Germinal center (tissue), 1 donor: ENCODE data around the gene UFSP2.
A peak's percentile ranks its signal among the peaks of the same experiment; 100 is the strongest.

Experiments used
- DNase-seq: peaks from one replicate; pipeline ENCODE4 v3.0.0; 2012; ENCODE audit warnings: mixed read lengths, low spot score

UFSP2 gene

DNA sequence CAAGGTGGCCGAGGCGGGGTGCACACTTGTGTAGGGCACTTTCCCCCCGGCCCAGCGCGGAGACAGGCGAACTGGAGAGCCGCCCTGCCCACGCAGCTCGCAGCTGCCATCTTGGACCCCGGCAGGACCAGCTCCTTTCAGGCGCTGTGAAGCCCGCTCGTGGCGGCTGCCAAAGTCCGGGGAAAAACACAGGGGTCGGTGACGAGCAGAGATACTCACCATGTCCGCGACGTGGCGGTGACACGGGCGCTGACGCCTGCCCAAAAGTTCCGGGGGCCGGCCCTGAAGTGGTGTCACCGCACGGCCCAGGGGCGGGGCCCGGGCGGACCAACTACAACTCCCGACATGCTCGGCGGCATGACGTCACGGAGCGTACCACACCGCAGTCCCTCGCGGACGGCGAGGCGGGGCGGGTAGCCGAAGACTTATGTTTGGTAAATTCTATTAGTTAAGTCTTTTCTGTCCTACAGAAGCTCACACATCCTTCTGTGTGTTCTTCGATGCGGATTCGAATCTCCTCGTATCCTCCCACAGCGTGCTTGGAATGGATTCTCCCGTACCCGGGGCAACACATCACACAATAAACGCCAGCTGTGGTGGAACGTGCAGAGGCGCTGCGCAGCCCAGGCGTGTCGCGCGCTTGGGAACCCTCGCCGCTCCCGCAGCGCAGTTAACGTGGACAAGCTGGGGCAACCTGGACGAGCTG lies at the start of gene UFSP2:
Gene UFSP2 (minus strand): TSS at position 318 of the 706 bp plus-strand sequence. CDS start 96 bp downstream, at position 222.
- DNase-seq: peak; percentile 88

GRCh38 chr4:185473247-185473646 lies 47.5 kb upstream of the UFSP2 start:
- DNase-seq: no peak

DNA sequence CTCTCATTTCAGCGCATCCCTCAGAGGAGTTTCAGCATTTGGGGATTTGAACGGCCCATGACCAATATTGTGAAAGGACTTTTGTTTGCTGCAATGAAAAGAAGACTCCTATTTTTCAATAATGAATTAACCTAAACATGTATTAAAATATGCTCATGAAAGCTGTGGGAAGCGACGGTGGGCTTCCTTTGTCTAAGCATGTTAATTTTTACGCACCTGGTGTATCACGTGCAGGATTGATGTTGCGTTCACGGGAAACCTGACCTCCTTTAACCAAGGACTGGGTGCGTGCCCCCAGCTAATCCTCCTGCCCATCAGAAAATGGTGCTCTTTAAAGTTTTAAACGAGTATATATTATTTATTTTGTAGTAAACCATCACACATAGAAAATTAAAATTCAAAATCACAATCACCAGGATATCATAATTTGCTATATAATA lies 46.4 kb upstream of the UFSP2 start:
- no peak for DNase-seq

GRCh38 chr4:185471235-185472102 lies 45.7 kb upstream of the UFSP2 start, which contains the start of gene CCDC110:
Gene CCDC110, minus strand, starts transcription at chr4:185471733. Its CDS starts 50 bp downstream, at chr4:185471683.
- peak; percentile 99 for DNase-seq

DNA sequence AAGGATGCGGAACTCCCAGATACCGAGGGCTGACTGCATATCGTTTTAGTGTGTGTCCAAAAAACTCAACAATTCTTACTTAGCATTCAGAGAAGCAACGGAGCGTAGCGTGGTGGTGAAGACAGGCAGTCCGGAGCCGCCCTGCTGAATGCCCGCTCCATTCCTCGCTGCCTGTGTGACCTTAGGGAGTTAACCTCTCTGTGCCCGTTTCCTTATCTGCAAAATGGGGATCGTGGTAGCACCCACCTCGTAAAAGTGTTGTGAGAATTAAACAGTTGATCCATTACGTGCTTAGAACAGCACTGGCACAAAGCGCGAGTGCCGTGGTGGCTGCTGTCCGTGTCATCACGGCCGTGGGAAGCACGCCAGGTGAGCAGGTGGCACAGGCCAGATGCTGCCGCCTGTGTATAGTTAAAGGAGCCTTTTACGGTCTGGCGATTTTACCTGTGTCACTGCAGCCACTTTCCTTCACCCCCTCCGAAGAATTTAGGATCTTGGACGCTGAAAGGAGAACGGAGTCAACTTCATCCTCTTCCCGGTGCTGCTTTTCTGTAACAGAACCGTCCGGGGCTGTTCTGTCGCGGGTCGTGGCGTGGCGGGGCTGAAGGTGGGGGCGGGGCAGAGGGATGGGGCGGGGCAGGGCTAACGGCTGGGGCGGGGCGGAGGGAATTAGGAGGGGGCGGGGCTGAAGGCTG lies 44.9 kb upstream of the UFSP2 start:
- DNase-seq: peak; percentile 35

- no peak for DNase-seq
Observed at GRCh38 chr4:185469580-185470154, 43.9 kb upstream of the UFSP2 start.

DNA sequence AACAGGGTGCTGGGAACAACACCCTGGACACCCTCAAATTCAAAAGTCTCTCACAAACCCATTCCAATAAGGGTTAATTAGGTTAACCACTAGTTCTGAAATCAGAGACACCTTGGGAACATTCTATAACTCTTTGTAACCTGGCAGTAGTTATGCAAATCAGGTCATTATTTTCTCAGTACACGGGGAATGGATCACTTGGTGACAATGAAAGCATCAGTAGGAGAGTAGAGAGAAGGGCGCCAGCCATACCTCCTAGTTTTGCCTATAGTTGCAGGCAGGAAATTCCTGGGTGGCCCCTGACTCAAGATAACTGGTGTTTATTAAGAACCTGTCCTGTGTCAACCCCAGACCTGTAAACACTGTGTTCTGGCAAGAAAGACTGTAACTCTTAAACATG lies 43.2 kb upstream of the UFSP2 start:
- DNase-seq: no peak

DNA sequence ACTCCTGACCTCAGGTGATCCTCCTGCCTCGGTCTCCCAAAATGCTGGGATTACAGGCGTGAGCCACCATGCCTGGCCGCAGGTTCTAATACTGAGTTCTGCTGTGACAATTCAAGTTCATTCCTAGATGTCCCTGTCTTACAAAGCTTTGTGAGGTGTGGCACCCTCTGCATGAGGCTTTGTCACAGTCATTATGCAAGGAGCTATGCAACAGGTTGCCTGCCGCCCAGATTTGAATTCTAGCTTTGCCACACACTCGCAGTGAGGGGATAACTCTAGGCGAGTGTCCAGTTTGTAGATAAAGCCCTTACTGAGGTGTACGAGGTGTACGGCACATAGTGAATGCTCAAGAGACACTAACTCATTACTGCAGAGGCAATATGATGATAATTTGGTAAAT lies 42.2 kb upstream of the UFSP2 start:
- DNase-seq: no peak

DNA sequence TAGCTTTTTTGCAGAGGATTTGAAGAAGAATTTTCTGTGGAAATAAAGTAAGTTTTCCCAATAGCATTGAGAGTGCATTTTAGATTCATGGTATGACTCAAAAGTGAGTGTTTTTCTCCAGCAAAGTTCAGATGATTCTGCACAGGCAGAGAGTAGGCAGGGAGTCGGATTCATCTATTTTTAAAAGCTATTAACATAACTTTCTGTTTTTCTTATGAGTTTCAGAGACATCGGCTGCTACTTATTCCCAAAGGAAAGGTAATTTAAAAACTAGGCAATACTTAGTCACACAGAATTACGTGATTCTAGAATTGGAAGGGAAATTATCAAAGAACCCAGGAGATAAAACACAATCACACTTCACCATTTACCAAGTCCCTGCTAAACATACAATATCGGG lies 41.3 kb upstream of the UFSP2 start:
- no peak for DNase-seq

GRCh38 chr4:185465707-185466106 lies 39.9 kb upstream of the UFSP2 start:
- DNase-seq: no peak

GRCh38 chr4:185464887-185465286 lies 39.1 kb upstream of the UFSP2 start:
- DNase-seq: no peak

DNA sequence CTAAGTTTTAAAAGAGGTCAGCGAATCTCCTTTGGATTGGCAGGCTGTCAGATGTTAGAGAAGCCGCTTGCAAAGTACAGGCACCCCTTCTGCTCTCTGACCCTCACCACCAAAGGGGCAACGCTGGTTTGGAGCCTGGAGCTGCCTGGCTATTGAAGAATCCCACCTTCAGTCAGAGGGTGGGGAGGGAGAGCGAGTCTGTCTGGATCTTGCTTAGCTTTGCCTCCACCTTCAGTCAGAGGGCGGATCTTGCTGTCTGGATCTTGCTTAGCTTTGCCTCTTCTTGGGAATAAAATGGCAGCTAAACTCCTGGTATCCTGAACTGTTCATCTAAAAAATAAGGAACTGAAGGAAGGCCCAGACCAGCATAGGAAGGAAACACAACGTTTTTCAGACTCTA lies 38.4 kb upstream of the UFSP2 start:
- DNase-seq: no peak

- no peak for DNase-seq
Observed at GRCh38 chr4:185463541-185463940, 37.8 kb upstream of the UFSP2 start.

- no peak for DNase-seq
Observed at GRCh38 chr4:185461565-185461964, 35.8 kb upstream of the UFSP2 start.

GRCh38 chr4:185457136-185457535 lies 31.4 kb upstream of the UFSP2 start:
- DNase-seq: no peak

- DNase-seq: no peak
Observed at GRCh38 chr4:185456131-185456530, 30.4 kb upstream of the UFSP2 start.

DNA sequence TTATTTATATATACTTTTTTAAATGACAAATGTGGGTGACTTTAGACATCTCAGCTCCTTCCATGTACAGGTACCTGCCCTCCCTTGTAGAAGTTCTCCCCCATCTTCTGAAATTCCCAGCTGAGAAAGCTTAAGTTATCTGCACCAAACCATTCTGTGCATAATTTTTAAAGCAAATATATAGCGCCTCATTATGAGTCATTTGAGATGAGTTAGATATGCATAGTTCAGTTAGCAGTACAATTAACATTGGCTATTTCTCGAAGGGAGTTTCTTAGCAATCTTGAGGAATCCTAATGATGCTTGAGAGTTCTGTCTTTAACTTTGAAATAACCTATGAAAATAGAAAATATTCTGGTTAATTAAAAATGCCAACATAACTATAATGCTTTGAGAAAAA lies 19.4 kb upstream of the UFSP2 start:
- DNase-seq: no peak

DNA sequence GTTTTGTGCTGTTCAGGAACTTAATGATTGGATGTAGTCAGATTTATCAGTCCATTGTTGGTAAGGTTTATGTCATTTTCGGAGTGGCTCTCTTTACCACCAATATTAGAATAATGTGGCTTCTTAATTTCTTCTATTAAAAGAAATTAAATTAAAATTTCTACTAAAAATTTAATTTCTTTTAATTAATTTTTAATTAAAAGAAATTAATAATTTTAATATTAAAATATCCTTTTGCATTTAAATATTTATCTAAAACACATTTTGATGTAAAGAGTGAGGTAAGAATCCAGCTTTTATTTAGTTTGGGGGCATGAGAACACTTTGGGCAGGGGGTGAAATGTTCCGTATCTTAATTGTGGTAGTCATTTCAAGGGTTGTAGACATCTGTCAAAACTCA lies 15.7 kb upstream of the UFSP2 start:
- DNase-seq: no peak

GRCh38 chr4:185437809-185438208 lies 12.0 kb upstream of the UFSP2 start:
- no peak for DNase-seq

DNA sequence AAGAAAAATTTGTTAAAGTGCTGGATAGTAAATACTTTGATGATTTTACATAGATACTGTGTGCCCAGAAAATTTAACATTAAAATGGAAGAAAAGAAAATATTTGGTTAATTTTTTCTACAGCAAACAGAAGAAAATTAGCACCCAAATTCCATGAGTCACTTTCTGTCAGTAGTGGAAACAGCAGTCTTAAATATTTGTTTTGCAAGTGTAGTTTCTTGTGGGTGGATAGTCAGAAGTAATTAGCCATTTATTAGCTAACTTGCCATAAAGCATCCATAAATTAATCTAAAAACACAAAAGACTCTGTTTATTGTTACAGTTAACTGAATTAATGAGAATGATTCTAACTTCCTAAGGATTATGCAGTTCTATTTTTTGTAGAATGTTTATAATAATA lies 9.7 kb upstream of the UFSP2 start:
- DNase-seq: no peak

- DNase-seq: no peak
Observed at GRCh38 chr4:185429660-185430059, 3.9 kb upstream of the UFSP2 start.

DNA sequence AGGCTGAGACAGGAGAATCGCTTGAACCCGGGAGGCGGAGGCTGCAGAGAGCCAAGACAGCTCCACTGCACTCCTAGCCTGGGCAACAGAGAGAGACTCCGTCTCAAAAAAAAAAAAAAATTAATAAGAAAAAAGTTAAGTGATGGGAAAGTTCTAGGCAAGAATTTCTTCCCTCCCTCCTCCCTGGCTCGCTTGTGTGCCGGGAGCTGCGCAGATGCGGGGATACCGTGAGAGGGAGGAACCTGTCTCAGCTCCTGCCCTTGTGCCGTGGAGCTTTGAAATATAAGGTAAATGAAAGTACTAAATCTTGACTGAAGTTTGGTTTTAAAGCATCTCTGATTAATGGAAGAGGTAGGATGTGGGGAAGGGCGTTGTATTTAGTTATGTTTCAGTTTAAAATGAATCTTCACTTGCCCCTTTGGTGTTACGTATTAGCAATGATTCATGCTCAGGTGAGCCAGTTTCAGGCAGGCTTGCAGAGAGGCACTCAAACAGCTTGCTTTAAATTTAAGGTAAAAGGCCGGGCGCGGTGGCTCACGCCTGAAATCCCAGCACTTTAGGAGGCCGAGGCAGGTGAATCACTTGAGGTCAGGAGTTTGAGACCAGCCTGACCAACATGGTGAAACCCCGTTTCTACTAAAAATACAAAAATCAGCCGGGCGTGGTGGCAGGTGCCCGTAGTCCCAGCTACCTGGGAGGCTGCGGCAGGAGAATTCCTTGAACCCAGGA lies 1.4 kb upstream of the UFSP2 start:
- DNase-seq: no peak
